Upper lobe of right lung (tissue), 1 donor: ENCODE data around the gene CLTA. TPM values are rescaled to one million over a fixed set of nuclear protein-coding genes. Genes with fewer than 3 reads are reported as not detected.
A peak's percentile ranks its signal among the peaks of the same experiment; 100 is the strongest.
"Not testable (repeated sequence)": the region's sequence is repeated elsewhere in the genome, so short reads cannot be mapped to it uniquely, and the experiment has no call there.

ENCODE experiments used
- ATAC-seq: fragments of 200-7000 bp; cut with Tn5 transposase; one replicate; pipeline ENCODE4 v1.9.1; 2020; ENCODE audit warnings: mild to moderate bottlenecking, moderate library complexity
- DNase-seq: peaks from one replicate; pipeline ENCODE4 v3.0.0-alpha.2; 2020
- H3K27ac ChIP-seq: fragments of 200-600 bp; one replicate; pipeline ENCODE4 v1.8.0; 2022
- H3K27me3 ChIP-seq: fragments of 200-600 bp; one replicate; pipeline ENCODE4 v1.8.0; 2022; ENCODE audit warnings: mild to moderate bottlenecking
- H3K36me3 ChIP-seq: fragments of 200-600 bp; one replicate; pipeline ENCODE4 v1.8.0; 2022
- H3K4me1 ChIP-seq: fragments of 200-600 bp; one replicate; pipeline ENCODE4 v1.8.0; 2022
- H3K4me3 ChIP-seq: fragments of 200-600 bp; one replicate; pipeline ENCODE4 v1.8.0; 2022; ENCODE audit warnings: mild to moderate bottlenecking
- H3K9me3 ChIP-seq: fragments of 200-600 bp; one replicate; pipeline ENCODE4 v1.8.0; 2022
- CTCF ChIP-seq: fragments of 200-600 bp; IDR thresholded peaks from one replicate; pipeline ENCODE4 v1.8.0; 2022; ENCODE audit warnings: antibody characterized with exemption
- intact Hi-C: fragments of 100-400 bp; cut with DNase I; formaldehyde crosslinking; loops from one replicate; pipeline ENCODE4 v1.11.0; 2022
- total RNA-seq: library from RNA; stranded (reverse); fragmentation: NEBNext Ultra II Directional; extraction: Animal tissue kit (Norgen Biotek cat#: 25700); gene quantifications from one replicate; pipeline ENCODE4 v1.2.1, GENCODE V29; 2021
- donor health status: DM: no; HTN: yes; CAD: no; lungs with severe emphysema.

The CLTA gene
- total RNA-seq, 1 donor from 2014 or later = 163 TPM

- no peak for TF ChIP-seq CTCF
- peak; percentile 69 for ATAC-seq
- H3K27me3 ChIP-seq = no peaks in the 10 kb centered on the region
- H3K4me3 ChIP-seq = no peak overlapping the region
- H3K4me1 ChIP-seq = peaks cover 44% of the 10 kb centered on the region
- H3K9me3 ChIP-seq = no peaks in the 10 kb centered on the region
- intact Hi-C loops = no loop called here
- DNase-seq = peak; percentile 76
- no peaks in the 10 kb centered on the region for H3K36me3 ChIP-seq
- peak overlapping the region; percentile 77 for H3K27ac ChIP-seq
Observed at GRCh38 chr9:36154331-36154952, 36.3 kb upstream of the CLTA start.

- no peak for DNase-seq
- H3K4me1 ChIP-seq = peaks cover 27% of the 10 kb centered on the region
- H3K36me3 ChIP-seq = no peaks in the 10 kb centered on the region
- no peaks in the 10 kb centered on the region for H3K9me3 ChIP-seq
- ATAC-seq = no peak
- intact Hi-C loops = no loop called here
- TF ChIP-seq CTCF = no peak
- H3K4me3 ChIP-seq = no peak overlapping the region
- no peaks in the 10 kb centered on the region for H3K27me3 ChIP-seq
- no peak overlapping the region for H3K27ac ChIP-seq
Observed at GRCh38 chr9:36156116-36156515, 34.6 kb upstream of the CLTA start.

GRCh38 chr9:36158122-36158521 is 32.6 kb upstream of the CLTA start:
- Histone ChIP-seq H3K4me1 (peaks cover 18% of the 10 kb centered on the region), H3K4me3 (no peak overlapping the region), H3K36me3 (no peaks in the 10 kb centered on the region), H3K9me3 (no peaks in the 10 kb centered on the region), H3K27ac (peak overlapping the region; percentile 63), H3K27me3 (no peaks in the 10 kb centered on the region)
- ATAC-seq = no peak
- intact Hi-C loops = no loop called here
- DNase-seq = no peak
- no peak for TF ChIP-seq CTCF

GRCh38 chr9:36158917-36159316 is 31.8 kb upstream of the CLTA start:
- Histone ChIP-seq H3K36me3 (no peaks in the 10 kb centered on the region), H3K27ac (peak overlapping the region; percentile 63), H3K4me1 (peaks cover 26% of the 10 kb centered on the region), H3K4me3 (no peak overlapping the region), H3K27me3 (no peaks in the 10 kb centered on the region), H3K9me3 (no peaks in the 10 kb centered on the region)
- DNase-seq (no peak), ATAC-seq (no peak)
- TF ChIP-seq CTCF = no peak
- intact Hi-C loops = no loop called here

- intact Hi-C loops, ATAC-seq, H3K27me3 ChIP-seq, DNase-seq, H3K4me3 ChIP-seq, H3K9me3 ChIP-seq, H3K36me3 ChIP-seq: not testable (repeated sequence)
- Histone ChIP-seq H3K27ac (peak overlapping the region; percentile 63), H3K4me1 (peaks cover 25% of the 10 kb centered on the region)
Observed at GRCh38 chr9:36159509-36159908, 31.2 kb upstream of the CLTA start.

- DNase-seq, H3K27ac ChIP-seq, H3K27me3 ChIP-seq, ATAC-seq, H3K4me3 ChIP-seq, H3K36me3 ChIP-seq, H3K9me3 ChIP-seq, intact Hi-C loops: not testable (repeated sequence)
- H3K4me1 ChIP-seq = peaks cover 21% of the 10 kb centered on the region
Observed at GRCh38 chr9:36160126-36160525, 30.6 kb upstream of the CLTA start.

GRCh38 chr9:36161187-36161586 is 29.5 kb upstream of the CLTA start:
- no peak for TF ChIP-seq CTCF
- H3K4me3 ChIP-seq = no peak overlapping the region
- intact Hi-C loops = no loop called here
- no peaks in the 10 kb centered on the region for H3K27me3 ChIP-seq
- H3K27ac ChIP-seq = no peak overlapping the region
- no peaks in the 10 kb centered on the region for H3K9me3 ChIP-seq
- ATAC-seq (no peak), DNase-seq (no peak)
- H3K36me3 ChIP-seq = no peaks in the 10 kb centered on the region
- H3K4me1 ChIP-seq = peaks cover 27% of the 10 kb centered on the region
